ENCODE data around the gene CAND1. TPM values are rescaled to one million over a fixed set of nuclear protein-coding genes. Genes with fewer than 3 reads are reported as not detected.

CAND1 gene
- total and polyA plus RNA-seq, 2 experiments from 2014 or later = 125 to 176 TPM

DNA sequence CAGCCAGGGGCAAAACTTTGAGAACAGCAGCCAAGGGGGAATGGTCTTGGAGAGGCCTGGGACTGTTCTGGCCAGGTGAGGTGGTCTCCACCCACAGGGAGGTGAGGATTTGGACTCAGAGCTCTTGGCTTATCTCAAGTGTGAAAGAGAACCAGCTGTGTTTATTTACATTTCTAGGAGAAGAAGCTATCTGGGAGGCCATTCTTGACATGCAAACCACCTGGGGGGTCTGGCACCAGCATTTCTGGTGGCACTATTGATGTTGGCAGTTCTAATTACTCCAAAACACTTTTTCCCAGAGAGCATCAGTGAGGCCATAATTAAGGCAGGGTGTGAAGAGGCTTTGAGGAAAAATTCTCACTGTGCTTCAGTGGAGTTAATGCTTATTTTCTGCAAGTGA is 95.1 kb downstream of the CAND1 start:
- Histone ChIP-seq H3K4me3 (no peak overlapping the region), H3K36me3 (no peaks in the 10 kb centered on the region), H3K4me1 (ENCODE audit: low read depth) (no peaks in the 10 kb centered on the region), H3K9me3 (ENCODE audit: low read depth) (no peaks in the 10 kb centered on the region), H3K27me3 (no peaks in the 10 kb centered on the region), H3K27ac (no peak overlapping the region)
- DNase-seq (ENCODE audit: low read depth in 1 of 2, low spot score in 1 of 2) = peak in 1 of 2 donors; percentile 18
- TF ChIP-seq, protein P1, sequence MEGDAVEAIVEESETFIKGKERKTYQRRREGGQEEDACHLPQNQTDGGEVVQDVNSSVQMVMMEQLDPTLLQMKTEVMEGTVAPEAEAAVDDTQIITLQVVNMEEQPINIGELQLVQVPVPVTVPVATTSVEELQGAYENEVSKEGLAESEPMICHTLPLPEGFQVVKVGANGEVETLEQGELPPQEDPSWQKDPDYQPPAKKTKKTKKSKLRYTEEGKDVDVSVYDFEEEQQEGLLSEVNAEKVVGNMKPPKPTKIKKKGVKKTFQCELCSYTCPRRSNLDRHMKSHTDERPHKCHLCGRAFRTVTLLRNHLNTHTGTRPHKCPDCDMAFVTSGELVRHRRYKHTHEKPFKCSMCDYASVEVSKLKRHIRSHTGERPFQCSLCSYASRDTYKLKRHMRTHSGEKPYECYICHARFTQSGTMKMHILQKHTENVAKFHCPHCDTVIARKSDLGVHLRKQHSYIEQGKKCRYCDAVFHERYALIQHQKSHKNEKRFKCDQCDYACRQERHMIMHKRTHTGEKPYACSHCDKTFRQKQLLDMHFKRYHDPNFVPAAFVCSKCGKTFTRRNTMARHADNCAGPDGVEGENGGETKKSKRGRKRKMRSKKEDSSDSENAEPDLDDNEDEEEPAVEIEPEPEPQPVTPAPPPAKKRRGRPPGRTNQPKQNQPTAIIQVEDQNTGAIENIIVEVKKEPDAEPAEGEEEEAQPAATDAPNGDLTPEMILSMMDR (IDR thresholded peaks at IDR 0.05; ENCODE audit: low read depth, low read length) = no peak

DNA sequence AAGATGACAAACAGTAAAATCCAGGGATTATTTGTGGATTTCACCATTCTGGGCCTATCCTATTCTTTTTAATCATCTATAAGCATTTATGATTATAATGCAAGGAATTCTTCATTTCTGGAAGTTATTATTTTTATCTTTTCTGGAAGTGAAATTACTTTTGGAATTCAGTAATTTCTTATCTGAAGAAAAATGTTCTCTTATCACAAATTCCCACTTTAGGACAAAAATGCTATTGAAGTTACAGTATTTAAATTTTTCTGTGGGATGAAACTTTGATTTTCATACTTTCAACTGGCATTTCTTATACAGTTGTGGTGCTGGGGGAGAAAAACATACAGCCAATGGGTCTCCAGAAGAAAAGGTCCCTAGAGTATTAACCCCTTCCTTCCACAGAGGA is 96.0 kb downstream of the CAND1 start:
- no peaks in the 10 kb centered on the region for H3K9me3 ChIP-seq (ENCODE audit: low read depth)
- H3K4me3 ChIP-seq = no peak overlapping the region
- no peak overlapping the region for H3K27ac ChIP-seq
- H3K36me3 ChIP-seq = no peaks in the 10 kb centered on the region
- no peaks in the 10 kb centered on the region for H3K27me3 ChIP-seq
- no peaks in the 10 kb centered on the region for H3K4me1 ChIP-seq (ENCODE audit: low read depth)
- peak in 1 of 2 donors; percentile 11 for DNase-seq (ENCODE audit: low read depth in 1 of 2, low spot score in 1 of 2)
- TF ChIP-seq, protein P1 (IDR thresholded peaks at IDR 0.05; ENCODE audit: low read depth, low read length) = no peak

DNA sequence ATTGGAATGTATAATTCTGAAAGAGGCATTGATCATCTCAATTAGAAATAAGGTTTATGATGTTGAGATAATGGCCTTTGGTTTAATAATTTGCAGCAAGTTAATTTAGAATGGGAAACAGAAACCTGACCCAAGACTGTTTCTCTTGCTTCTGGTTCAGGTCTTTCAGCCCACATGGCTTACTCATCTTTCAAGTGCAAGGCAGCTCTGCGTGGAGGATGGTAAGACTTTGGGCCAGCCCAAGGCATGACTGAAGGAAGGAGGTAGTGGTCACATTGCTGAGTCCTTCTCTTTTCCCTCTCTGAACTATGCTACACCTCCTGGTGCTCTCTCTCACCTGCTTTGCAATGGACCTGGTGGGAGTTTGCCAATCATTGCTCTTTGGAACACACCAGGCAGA is 98.7 kb downstream of the CAND1 start:
- Histone ChIP-seq H3K4me3 (no peak overlapping the region), H3K36me3 (no peaks in the 10 kb centered on the region), H3K9me3 (ENCODE audit: low read depth) (no peaks in the 10 kb centered on the region), H3K4me1 (ENCODE audit: low read depth) (no peaks in the 10 kb centered on the region), H3K27ac (no peak overlapping the region), H3K27me3 (no peaks in the 10 kb centered on the region)
- TF ChIP-seq, protein P1 (IDR thresholded peaks at IDR 0.05; ENCODE audit: low read depth, low read length) = no peak
- DNase-seq (ENCODE audit: low read depth in 1 of 2, low spot score in 1 of 2) = no peak

All from cardiac muscle cell (in vitro differentiated cells and primary cell).